Spleen (tissue), 11 donors: ENCODE measurements around the gene HOXA7. TPM values are rescaled to one million over a fixed set of nuclear protein-coding genes. Genes with fewer than 3 reads are reported as not detected.

Source experiments
- DNase-seq: peaks from one replicate; pipeline ENCODE4 v3.0.0-alpha.2; 2020
- H3K27ac ChIP-seq, 8 donors: fragments of 200-600 bp; sonication (generic) in 7 of 8; 1 replicate in 4 of 8; 2 replicates in 4 of 8; pipeline versions ENCODE4 v1.5.0 to v1.8.0; 2016 to 2021; ENCODE audit warnings: inconsistent platforms in 4 of 8, mild to moderate bottlenecking in 4 of 8, moderate library complexity in 1 of 8
- H3K27me3 ChIP-seq, 7 donors: fragments of 200-600 bp; sonication (generic) in 6 of 7; replicated peaks in 1 of 7; 1 replicate in 4 of 7; 2 replicates in 3 of 7; pipeline versions ENCODE4 v1.5.0 to v1.8.0; 2016 to 2021; ENCODE audit warnings: inconsistent platforms in 3 of 7, mild to moderate bottlenecking in 1 of 7
- H3K36me3 ChIP-seq, 6 donors: fragments of 200-600 bp; sonication (generic) in 5 of 6; 1 replicate in 4 of 6; 2 replicates in 2 of 6; pipeline versions ENCODE4 v1.5.0 to v1.8.0; 2016 to 2021; ENCODE audit warnings: inconsistent platforms in 2 of 6
- H3K4me1 ChIP-seq, 6 donors: fragments of 200-600 bp; sonication (generic) in 5 of 6; 1 replicate in 3 of 6; 2 replicates in 3 of 6; pipeline versions ENCODE4 v1.5.0 to v1.8.0; 2016 to 2021; ENCODE audit warnings: inconsistent platforms in 3 of 6
- H3K4me3 ChIP-seq, 8 donors: fragments of 200-600 bp; sonication (generic) in 7 of 8; 1 replicate in 4 of 8; 2 replicates in 4 of 8; pipeline versions ENCODE4 v1.5.0 to v1.8.0; 2016 to 2021; ENCODE audit warnings: inconsistent platforms in 4 of 8, mild to moderate bottlenecking in 4 of 8, moderate library complexity in 2 of 8
- H3K9me3 ChIP-seq, 8 donors: fragments of 200-600 bp; sonication (generic) in 7 of 8; 1 replicate in 4 of 8; 2 replicates in 4 of 8; pipeline versions ENCODE4 v1.5.0 to v1.8.0; 2016 to 2021; ENCODE audit warnings: inconsistent platforms in 4 of 8
- POLR2A ChIP-seq, 3 donors: fragments of 450-650 bp; IDR thresholded peaks; one replicate each; pipeline ENCODE4 v1.5.1; 2017; ENCODE audit warnings: antibody characterized with exemption in 3 of 3, mild to moderate bottlenecking in 1 of 3
- POLR2AphosphoS5 ChIP-seq, 3 donors: sonication (generic); formaldehyde crosslinking; IDR thresholded peaks; one replicate each; pipeline ENCODE4 v1.5.1; 2017; ENCODE audit warnings: antibody characterized with exemption in 3 of 3
- WGBS, 5 donors: extraction: QIAGEN DNeasy Blood & Tissue Kit in 3 of 5; methylation state at CpG; one replicate each; pipeline versions ENCODE4 v1.1.5 to v1.1.7; 2013 to 2018; 5-methylcytosine and 5-hydroxymethylcytosine counted together
- intact Hi-C: fragments of 100-400 bp; cut with DNase I; formaldehyde crosslinking; loops from one replicate; pipeline ENCODE4 v1.15.0; 2023; ENCODE audit warnings: low total_unique reads
- polyA plus RNA-seq, 3 donors: library from polyadenylated mRNA; stranded (reverse); fragments of 200-250 nt; gene quantifications; one replicate each; pipeline ENCODE4 v1.2.1, GENCODE V29; 2013
- total RNA-seq, 7 donors: library from RNA; depleted of rRNA in 3 of 7; stranded (reverse); fragments of >200 nt in 3 of 7; fragmentation: NEBNext Ultra II Directional in 4 of 7; extraction: Animal tissue kit (Norgen Biotek cat#: 25700) in 4 of 7; gene quantifications; one replicate each; pipeline versions ENCODE4 v1.1.0 to v1.2.1, GENCODE V29; 2016 to 2021
- TF ChIP-seq, protein P1 (sequence below), 11 experiments: fragments of 200-600 bp in 7 of 11; fragments of 450-650 bp in 4 of 11; sonication (generic) in 4 of 11; IDR thresholded peaks in 8 of 11; conservative IDR thresholded peaks in 3 of 11; 1 replicate in 7 of 11; 2 replicates in 4 of 11; pipeline versions ENCODE4 v1.4.0 to v1.8.0; 2016 to 2021; ENCODE audit warnings: antibody characterized with exemption in 11 of 11, inconsistent platforms in 4 of 11, mild to moderate bottlenecking in 1 of 11
- donor health status: healthy with polysubstance abuse.
- donor health status: DM: no; HTN: no; CAD: no; lungs with moderate emphysema.
- donor health status: DM: no; HTN: no; CAD: no.
- donor health status: Bipolar disorder and iron deficiency.
- donor health status: healthy.
- donor health status: DM: no; HTN: no; CAD: no.
- donor health status: DM: yes; HTN: yes; CAD: no.

Gene HOXA7
- total and polyA plus RNA-seq, 10 donors, result 0.55 to 8.0 (median 2.4) TPM

GRCh38 chr7:27110186-27111031, 46.1 kb downstream of the HOXA7 start:
- TF ChIP-seq POLR2AphosphoS5 (IDR thresholded peaks at IDR 0.05) (peak in 2 of 3 donors; percentile 55 to 56), POLR2A (IDR thresholded peaks at IDR 0.05) (no peak)
- WGBS, 5 donors, result 75 to 92% (median 86%) methylated on average over 66 of the region's 66 CpGs
- peak overlapping the region in 7 of 8 donors; percentile 11 to 90 (median 63) for H3K27ac ChIP-seq
- H3K4me1 ChIP-seq, result peaks cover 0 to 64% (median 25%) of the 10 kb centered on the region in 6 donors
- no peaks in the 10 kb centered on the region for H3K9me3 ChIP-seq
- H3K27me3 ChIP-seq, result peaks cover 0 to 12% (median 0%) of the 10 kb centered on the region in 7 donors
- no peak for DNase-seq
- peak overlapping the region in 1 of 8 donors; percentile 5 for H3K4me3 ChIP-seq
- H3K36me3 ChIP-seq, result no peaks in the 10 kb centered on the region
- intact Hi-C loops, result loop anchor here (10.0 kb wide), 1 partner anchor 356 kb away; no protein-coding TSS in a partner anchor

DNA sequence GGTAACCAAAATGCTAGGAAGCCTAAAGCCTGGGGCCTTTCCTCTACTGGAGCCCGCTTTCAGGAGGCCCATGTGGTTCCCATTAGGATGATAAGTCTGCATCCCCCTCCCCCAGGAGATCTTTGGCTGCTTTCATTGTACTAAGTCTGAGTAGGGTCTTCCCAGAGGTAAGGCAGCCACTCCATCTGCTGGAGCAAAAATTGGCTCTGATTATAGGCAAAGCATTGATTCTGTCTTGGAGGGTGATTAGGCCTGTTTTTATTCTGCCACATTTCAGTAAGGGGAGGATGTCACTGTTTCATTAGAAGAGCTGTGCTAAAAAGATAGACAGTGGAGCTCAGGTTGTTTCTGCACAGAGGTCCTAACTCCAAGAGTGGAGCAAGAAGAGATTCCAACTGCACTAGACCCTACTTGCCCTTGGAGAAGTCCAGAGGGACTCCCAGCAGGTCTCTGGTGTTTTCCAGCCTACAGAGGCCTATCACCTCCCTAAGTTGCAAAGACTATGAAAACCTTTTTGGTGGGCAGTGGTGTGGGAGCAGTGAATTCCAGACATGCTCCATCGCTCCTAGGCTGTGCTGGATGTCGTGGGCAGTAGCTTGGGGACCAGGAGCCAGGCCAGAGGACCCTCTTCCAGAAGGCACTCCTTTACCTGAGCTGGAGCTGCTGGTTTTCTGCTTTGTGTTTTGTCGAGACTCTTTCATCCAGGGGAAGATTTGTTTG, 46.8 kb downstream of the HOXA7 start:
- intact Hi-C loops, result loop anchor here (10.0 kb wide), 1 partner anchor 355 kb away; no protein-coding TSS in a partner anchor
- WGBS, 5 donors, result 89 to 96% (median 92%) methylated on average over 4 of the region's 4 CpGs
- H3K27ac ChIP-seq, result peak overlapping the region in 7 of 8 donors; percentile 78 to 93 (median 87)
- TF ChIP-seq POLR2AphosphoS5 (IDR thresholded peaks at IDR 0.05), result no peak
- no peak for TF ChIP-seq POLR2A (IDR thresholded peaks at IDR 0.05)
- TF ChIP-seq, protein P1, sequence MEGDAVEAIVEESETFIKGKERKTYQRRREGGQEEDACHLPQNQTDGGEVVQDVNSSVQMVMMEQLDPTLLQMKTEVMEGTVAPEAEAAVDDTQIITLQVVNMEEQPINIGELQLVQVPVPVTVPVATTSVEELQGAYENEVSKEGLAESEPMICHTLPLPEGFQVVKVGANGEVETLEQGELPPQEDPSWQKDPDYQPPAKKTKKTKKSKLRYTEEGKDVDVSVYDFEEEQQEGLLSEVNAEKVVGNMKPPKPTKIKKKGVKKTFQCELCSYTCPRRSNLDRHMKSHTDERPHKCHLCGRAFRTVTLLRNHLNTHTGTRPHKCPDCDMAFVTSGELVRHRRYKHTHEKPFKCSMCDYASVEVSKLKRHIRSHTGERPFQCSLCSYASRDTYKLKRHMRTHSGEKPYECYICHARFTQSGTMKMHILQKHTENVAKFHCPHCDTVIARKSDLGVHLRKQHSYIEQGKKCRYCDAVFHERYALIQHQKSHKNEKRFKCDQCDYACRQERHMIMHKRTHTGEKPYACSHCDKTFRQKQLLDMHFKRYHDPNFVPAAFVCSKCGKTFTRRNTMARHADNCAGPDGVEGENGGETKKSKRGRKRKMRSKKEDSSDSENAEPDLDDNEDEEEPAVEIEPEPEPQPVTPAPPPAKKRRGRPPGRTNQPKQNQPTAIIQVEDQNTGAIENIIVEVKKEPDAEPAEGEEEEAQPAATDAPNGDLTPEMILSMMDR (IDR thresholded peaks at IDR 0.05 in 8 of 11, conservative IDR thresholded peaks at IDR 0.05 in 3 of 11), result no peak
- H3K36me3 ChIP-seq, result no peaks in the 10 kb centered on the region
- no peaks in the 10 kb centered on the region for H3K9me3 ChIP-seq
- DNase-seq, result no peak
- peaks cover 0 to 72% (median 28%) of the 10 kb centered on the region in 6 donors for H3K4me1 ChIP-seq
- H3K4me3 ChIP-seq, result no peak overlapping the region
- peaks cover 0 to 20% (median 0%) of the 10 kb centered on the region in 7 donors for H3K27me3 ChIP-seq

DNA sequence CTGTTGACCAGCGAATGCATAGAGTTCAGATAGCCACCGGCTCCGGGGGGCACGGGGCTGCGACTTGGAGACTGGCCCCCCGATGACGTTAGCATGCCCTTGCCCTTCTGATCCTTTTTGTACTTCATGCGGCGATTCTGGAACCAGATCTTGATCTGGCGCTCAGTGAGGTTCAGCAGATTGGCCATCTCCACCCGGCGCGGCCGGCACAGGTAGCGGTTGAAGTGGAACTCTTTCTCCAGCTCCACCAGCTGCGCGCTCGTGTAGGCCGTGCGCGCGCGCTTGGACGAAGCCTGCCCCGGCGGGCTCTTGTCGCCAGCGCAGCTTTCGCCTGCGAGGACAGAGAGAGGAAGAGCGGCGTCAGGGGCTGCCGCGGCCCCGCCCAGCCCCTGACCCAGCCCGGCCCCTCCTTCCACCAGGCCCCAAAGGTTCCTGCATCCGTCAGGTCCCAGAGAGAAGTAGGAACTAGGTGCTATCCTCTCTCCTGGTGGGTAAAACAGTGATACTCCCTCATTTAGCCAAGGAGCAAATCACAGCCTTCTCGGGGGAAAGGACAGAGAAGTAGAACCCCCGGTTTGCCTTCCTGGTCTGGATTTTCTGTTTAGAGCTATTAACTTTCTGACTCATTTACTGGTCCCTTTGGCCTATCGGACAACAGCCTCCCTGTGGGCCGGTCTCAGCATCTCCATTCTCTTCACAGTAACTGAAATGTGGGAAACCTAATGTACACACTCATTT, 47.9 kb downstream of the HOXA7 start:
- Histone ChIP-seq H3K9me3 (no peaks in the 10 kb centered on the region), H3K27me3 (peaks cover 0 to 30% (median 1%) of the 10 kb centered on the region in 7 donors), H3K4me3 (peak overlapping the region in 6 of 8 donors; percentile 13 to 62 (median 22)), H3K36me3 (no peaks in the 10 kb centered on the region), H3K27ac (peak overlapping the region; percentile 66 to 93 (median 86)), H3K4me1 (peaks cover 0 to 80% (median 33%) of the 10 kb centered on the region in 6 donors)
- intact Hi-C loops, result no loop called here
- peak; percentile 85 for DNase-seq
- peak in 1 of 3 donors; percentile 81 for TF ChIP-seq POLR2A (IDR thresholded peaks at IDR 0.05)
- peak; percentile 80 to 95 (median 90) for TF ChIP-seq POLR2AphosphoS5 (IDR thresholded peaks at IDR 0.05)
- TF ChIP-seq, protein P1 (IDR thresholded peaks at IDR 0.05 in 8 of 11, conservative IDR thresholded peaks at IDR 0.05 in 3 of 11), result peak in 3 of 11 experiments; percentile 13 to 27 (median 18)
- WGBS, 5 donors, result 61 to 93% (median 77%) methylated on average over 40 to 41 of the region's 41 CpGs
